NB4 (cell line): ENCODE measurements around the gene PPIL6.

Experiments
- DNase-seq: peaks from one replicate; pipeline ENCODE4 v3.0.0; 2010; ENCODE audit warnings: low read depth
- H3K4me3 ChIP-seq: one replicate; pipeline ENCODE4 v1.5.1; 2011; ENCODE audit warnings: mild to moderate bottlenecking, low read depth, low read length, moderate library complexity
- CTCF ChIP-seq: IDR thresholded peaks from one replicate; pipeline ENCODE4 v1.5.1; 2012; ENCODE audit warnings: low read depth, low read length
- MYC ChIP-seq: IDR thresholded peaks from 2 replicates; pipeline ENCODE4 v1.6.1; 2011; ENCODE audit warnings: low read depth, low read length
- POLR2A ChIP-seq: IDR thresholded peaks from 2 replicates; pipeline ENCODE4 v1.6.1; 2011; ENCODE audit warnings: mild to moderate bottlenecking; ENCODE audit not compliant: insufficient read length; ENCODE audit errors: extremely low read depth
- TF ChIP-seq, protein P1 (sequence below): IDR thresholded peaks from 2 replicates; pipeline ENCODE4 v1.6.1; 2011; ENCODE audit warnings: low read depth, low read length

Gene PPIL6

DNA sequence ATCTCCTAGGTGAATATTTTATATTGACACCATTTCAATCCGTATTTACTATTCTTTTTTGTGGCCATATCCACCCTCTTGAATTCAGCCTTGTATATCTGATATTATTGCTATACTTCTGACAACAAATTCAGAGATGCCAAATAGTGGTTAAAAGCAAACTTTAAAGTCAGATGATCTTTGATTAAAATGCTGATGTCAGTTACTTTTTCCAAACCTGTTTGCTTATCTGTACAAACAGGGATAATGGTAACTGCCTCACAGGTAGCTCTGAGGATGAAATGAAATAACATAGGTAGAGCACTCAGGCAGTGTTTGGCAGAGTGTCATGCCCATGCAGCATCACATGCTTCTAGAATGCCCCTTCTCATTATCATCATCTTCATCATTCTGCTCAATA is 19.2 kb downstream of the PPIL6 start:
- no peak overlapping the region for H3K4me3 ChIP-seq
- no peak for DNase-seq
- TF ChIP-seq, protein P1, sequence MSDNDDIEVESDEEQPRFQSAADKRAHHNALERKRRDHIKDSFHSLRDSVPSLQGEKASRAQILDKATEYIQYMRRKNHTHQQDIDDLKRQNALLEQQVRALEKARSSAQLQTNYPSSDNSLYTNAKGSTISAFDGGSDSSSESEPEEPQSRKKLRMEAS, result no peak
- no peak for TF ChIP-seq MYC
- TF ChIP-seq POLR2A, result no peak
- TF ChIP-seq CTCF, result no peak

GRCh38 chr6:109420751-109421150 is 19.7 kb downstream of the PPIL6 start:
- TF ChIP-seq CTCF, result no peak
- TF ChIP-seq, protein P1, result no peak
- TF ChIP-seq POLR2A, result no peak
- no peak for TF ChIP-seq MYC
- peak; percentile 42 for DNase-seq
- no peak overlapping the region for H3K4me3 ChIP-seq

- TF ChIP-seq MYC (no peak), CTCF (no peak), POLR2A (no peak)
- TF ChIP-seq, protein P1, result no peak
- no peak for DNase-seq
- no peak overlapping the region for H3K4me3 ChIP-seq
Observed at GRCh38 chr6:109417646-109418045, 22.8 kb downstream of the PPIL6 start.

GRCh38 chr6:109411034-109411433 is 29.4 kb downstream of the PPIL6 start:
- DNase-seq, result no peak
- TF ChIP-seq CTCF (no peak), MYC (no peak), POLR2A (no peak)
- TF ChIP-seq, protein P1, result no peak
- no peak overlapping the region for H3K4me3 ChIP-seq

- TF ChIP-seq, protein P1, result no peak
- TF ChIP-seq MYC (no peak), CTCF (no peak), POLR2A (no peak)
- peak; percentile 46 for DNase-seq
- H3K4me3 ChIP-seq, result no peak overlapping the region
Observed at GRCh38 chr6:109406196-109406595, 34.2 kb downstream of the PPIL6 start.

DNA sequence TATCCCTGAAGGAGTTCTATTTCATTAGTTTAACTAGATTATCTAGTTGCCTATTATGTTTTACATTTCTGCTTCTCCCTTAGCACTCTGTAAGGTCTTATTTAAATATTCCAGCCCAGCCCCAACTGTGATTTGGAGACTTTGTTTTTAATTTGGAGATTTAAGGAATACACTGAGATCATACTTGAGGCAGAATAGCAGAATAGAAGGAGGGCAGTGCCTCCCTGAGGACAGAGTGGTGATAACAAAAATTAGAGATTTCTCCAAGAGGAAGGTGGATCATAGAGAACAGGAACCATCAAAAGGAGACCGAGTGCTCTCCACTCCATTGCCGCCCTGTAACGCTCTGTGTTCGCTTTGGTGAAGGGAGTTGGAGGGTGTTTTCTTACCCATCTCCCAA is 43.4 kb downstream of the PPIL6 start:
- no peak for TF ChIP-seq MYC
- TF ChIP-seq POLR2A, result no peak
- TF ChIP-seq CTCF, result peak; percentile 39
- H3K4me3 ChIP-seq, result no peak overlapping the region
- DNase-seq, result peak; percentile 55
